ENCODE data around the gene ETV6. TPM values are rescaled to one million over a fixed set of nuclear protein-coding genes. Genes with fewer than 3 reads are reported as not detected.
A peak's percentile ranks its signal among the peaks of the same experiment; 100 is the strongest.

Gene ETV6
- total RNA-seq, 1 donor = 11.2 TPM

DNA sequence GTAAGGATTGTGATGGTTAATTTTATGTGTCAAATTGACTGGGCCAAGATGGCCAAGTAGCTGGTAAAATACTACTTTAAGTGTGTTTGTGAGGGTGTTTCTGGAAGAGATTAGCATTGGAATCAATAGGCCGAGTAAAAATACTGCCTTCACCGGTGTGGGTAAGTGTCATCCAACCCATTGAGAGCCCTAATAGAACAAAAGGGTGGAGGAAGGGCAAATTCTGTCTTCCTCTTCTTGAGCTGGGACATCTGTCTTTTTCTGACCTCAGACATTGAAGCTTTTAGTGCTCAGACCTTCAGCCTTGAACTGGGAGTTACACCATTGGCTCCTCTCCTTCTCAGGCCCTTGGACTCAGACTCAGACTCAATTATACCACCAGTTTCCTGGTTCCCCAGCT lies 8.0 kb upstream of the ETV6 start:
- DNase-seq (ENCODE audit: low read depth) = no peak
- H3K4me3 ChIP-seq (ENCODE audit: low read depth, low read length) = no peak overlapping the region
- TF ChIP-seq, protein P1, sequence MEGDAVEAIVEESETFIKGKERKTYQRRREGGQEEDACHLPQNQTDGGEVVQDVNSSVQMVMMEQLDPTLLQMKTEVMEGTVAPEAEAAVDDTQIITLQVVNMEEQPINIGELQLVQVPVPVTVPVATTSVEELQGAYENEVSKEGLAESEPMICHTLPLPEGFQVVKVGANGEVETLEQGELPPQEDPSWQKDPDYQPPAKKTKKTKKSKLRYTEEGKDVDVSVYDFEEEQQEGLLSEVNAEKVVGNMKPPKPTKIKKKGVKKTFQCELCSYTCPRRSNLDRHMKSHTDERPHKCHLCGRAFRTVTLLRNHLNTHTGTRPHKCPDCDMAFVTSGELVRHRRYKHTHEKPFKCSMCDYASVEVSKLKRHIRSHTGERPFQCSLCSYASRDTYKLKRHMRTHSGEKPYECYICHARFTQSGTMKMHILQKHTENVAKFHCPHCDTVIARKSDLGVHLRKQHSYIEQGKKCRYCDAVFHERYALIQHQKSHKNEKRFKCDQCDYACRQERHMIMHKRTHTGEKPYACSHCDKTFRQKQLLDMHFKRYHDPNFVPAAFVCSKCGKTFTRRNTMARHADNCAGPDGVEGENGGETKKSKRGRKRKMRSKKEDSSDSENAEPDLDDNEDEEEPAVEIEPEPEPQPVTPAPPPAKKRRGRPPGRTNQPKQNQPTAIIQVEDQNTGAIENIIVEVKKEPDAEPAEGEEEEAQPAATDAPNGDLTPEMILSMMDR (IDR thresholded peaks at IDR 0.05; ENCODE audit: insufficient read depth, low read depth, low read length) = no peak

DNA sequence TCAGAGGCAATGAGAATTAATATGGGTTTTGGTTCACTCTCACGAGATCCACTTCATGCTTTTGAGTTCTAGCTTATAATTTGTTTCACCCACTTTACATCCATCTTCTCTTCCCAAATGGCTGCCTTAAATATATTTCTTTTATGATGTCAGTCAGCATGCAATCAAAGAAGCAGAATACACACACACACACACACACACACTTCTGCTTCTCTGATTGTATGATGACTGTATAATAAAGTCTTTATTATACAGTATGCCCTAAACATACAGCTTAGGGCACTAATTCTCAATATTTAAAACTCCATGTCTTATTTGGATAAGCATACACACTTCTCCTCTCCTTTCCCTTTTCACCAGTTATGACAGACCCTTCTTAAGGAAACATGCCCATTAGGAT lies 6.7 kb upstream of the ETV6 start:
- TF ChIP-seq, protein P1 (IDR thresholded peaks at IDR 0.05; ENCODE audit: insufficient read depth, low read depth, low read length) = no peak
- DNase-seq (ENCODE audit: low read depth) = no peak
- H3K4me3 ChIP-seq (ENCODE audit: low read depth, low read length) = no peak overlapping the region

DNA sequence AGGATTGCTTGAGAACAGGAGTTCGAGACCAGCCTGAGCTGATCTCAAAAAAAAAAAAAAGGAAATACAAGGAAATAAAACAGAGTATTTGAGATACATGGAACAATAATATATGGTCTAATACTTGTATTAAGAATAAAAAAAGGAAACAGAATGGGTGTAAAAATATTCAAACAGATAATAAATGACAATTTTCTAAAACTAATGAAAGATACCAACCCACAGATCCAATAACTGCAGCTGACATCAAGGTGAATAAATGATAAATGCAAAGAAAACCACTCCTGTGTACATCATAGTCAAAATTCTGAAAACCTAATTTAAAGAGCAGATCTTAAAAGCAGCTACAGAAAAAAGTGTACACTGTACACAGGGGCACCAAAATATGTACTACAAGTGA lies 4.1 kb upstream of the ETV6 start:
- no peak overlapping the region for H3K4me3 ChIP-seq (ENCODE audit: low read depth, low read length)
- TF ChIP-seq, protein P1 (IDR thresholded peaks at IDR 0.05; ENCODE audit: insufficient read depth, low read depth, low read length) = no peak
- DNase-seq (ENCODE audit: low read depth) = no peak

DNA sequence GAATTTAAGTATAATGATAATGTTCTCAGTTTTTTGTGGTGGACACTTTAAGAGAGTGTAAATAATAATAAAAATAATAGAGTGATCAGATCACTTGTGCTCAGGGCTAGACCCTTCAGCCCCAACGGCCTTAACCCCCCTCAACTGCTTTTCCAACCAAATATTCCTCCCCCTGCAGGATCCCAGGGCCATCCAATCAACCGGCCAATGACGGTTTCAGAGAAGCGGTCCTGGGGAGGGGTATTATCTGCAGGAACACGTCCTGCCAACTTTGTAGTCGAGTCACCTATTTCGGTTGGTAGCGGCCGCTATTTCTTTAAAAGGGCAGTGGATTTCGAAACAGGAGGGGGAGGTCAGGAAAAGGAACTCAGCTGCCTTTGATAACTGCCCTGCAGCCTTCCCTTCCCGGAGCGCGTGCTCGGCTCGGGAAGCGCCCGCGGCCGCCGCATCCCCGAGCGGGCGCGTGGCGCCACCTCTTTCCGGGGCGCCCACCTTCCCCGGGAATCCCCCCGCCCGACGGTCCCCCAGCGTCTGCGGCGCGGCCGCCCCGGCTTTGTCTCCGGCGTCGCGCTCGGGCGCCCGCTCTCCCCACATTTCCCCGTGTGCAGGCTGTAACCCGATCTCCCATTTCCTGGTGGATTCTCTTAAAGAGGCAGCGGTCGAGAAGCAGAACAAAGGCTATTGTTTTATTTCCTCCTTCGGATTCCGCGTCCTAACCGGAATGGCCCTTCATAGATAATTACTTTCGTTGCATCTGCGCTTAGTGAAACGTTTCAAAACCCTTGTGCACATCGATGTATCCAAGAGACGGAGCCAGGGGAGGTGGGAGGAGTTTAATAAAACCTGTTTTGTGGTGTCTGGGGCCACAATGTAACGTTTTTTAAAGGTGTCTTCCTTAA lies 711 bp upstream of the ETV6 start:
- DNase-seq (ENCODE audit: low read depth) = peak; percentile 84
- peak overlapping the region; percentile 98 for H3K4me3 ChIP-seq (ENCODE audit: low read depth, low read length)
- TF ChIP-seq, protein P1 (IDR thresholded peaks at IDR 0.05; ENCODE audit: insufficient read depth, low read depth, low read length) = no peak

DNA sequence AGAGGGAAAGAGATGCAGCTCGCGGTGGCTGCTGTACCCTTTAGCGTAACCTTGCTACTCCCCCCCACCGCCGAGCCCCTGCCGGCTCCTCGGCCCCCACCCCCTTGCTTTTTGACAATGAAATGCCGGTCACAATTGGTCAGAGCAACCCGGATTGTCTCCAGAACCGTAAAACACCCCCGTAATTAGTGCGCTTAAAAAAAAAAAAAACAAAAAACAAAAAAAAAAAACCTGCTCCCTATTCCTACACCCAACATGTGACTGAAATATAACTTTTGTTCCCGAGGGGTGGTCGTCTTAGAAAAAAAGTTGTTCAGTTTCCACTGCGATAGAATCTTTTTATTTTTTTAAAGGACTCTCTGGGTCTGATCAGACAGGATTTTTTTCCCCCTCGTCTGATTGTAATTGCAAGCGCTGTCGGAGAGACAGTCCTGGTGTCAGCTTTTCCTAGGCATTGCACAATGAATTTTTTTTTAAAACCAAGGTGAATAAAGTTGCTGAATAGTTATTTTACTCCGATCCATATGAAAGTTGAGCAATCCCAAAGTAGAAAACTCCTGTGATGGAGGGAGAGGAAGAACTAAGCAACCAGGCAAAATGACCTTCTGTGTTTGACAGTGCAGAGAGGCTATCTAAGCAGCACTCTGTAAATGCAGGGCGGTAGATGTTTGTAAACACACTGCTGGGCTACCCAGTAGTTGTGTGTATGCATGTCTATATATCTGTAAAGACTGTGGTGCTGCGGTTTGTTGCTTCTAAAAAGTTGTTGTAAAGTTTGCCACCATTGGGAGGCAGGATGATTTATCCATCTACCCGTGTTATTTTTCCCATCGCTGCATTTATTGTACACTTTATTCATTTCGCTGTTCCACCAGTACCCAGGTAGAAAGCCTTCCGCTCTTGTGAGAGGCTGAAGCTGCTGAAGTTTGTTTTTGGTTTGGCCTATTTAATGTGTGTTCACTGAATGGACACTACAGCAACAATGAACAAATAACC lies 1.1 kb downstream of the ETV6 start:
- DNase-seq (ENCODE audit: low read depth) = peak; percentile 62
- TF ChIP-seq, protein P1 (IDR thresholded peaks at IDR 0.05; ENCODE audit: insufficient read depth, low read depth, low read length) = no peak
- peak overlapping the region; percentile 98 for H3K4me3 ChIP-seq (ENCODE audit: low read depth, low read length)

DNA sequence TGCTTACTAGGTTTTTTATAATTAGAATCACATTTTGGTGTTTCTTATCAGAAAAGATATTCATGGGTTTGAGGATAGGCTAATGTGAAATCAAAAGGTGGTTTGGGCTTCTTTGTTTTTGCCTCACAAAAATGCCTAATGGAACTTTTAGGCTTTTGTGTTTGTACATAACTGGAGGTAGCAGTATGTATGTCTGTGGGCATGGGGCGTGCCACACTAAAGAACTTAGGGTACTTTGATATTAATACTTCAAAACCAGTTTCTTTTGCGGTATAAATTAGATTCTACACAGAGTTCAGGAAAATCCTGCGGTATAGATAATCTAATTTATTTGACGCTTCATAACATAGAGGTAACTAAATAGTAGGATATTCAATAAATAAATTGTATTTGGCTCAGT lies 1.9 kb downstream of the ETV6 start:
- H3K4me3 ChIP-seq (ENCODE audit: low read depth, low read length) = peak overlapping the region; percentile 98
- TF ChIP-seq, protein P1 (IDR thresholded peaks at IDR 0.05; ENCODE audit: insufficient read depth, low read depth, low read length) = no peak
- no peak for DNase-seq (ENCODE audit: low read depth)
